ENCODE results near the gene KHDRBS2. TPM values are rescaled to one million over a fixed set of nuclear protein-coding genes. Genes with fewer than 3 reads are reported as not detected.

The KHDRBS2 gene
- total RNA-seq = 0.41 TPM

DNA sequence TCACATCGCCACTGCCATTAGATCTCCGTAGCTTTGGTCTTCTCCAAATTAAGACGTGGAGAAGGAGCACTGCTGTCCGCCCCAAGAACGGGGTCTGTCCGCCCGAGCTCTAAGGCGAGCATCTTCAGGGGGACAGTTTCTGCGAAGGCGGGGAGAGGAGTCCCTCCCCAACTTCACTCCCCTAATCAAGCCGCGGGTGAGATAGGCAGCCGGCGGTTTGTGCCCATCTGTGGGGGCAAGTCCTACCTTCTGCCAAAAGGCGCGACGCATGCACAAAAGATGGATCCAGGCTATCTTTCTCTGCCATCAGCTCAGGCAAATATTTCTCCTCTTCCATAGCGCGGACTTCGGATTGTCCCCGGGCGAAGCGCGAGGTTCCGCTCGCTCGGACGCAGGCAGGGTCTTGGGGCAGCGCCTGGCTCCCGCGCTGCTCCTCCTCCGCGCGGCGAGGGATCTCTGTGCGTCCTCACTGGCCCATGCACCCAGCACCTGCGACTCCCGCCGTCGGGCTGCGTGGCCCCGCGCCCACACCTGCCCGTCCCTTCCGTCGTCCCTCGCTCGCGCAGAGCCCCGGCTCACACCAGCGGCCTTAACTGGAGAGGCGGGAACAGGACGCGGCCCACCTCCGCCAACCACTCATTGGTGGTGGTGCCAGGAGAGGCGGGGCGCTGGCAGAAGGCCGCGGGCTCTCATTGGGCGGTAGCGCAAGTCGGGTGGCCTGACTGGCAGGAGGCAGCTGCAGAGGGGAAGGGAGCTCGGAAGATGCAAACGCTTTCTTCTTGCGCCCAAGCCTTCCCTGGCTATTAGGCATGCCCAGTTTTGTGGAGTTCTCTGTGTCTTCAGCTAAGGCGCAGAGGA is at the start of gene KHDRBS2:
KHDRBS2 (minus strand) TSS at position 614 of the 858 bp plus-strand sequence.
- DNase-seq = peak; percentile 94

DNA sequence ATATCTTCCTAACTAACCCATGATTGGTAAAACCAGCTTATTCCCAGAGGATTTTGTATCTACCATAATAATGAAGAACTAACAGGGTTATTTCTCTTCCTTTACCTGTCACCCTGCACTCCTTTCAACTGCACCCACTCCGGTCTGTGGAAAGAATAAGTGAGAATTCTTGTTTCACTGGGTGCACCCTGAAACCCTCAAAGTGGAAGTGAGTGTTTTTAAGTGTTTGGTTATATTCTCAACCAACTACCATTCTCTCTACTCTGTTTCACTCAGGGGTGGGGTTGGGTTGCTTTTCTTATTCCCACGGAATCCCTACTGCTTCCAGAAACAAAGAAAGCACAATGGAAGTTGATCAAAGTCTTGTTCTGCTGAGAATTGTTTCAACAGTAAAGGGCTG is 42.6 kb upstream of the KHDRBS2 start:
- DNase-seq = no peak

DNA sequence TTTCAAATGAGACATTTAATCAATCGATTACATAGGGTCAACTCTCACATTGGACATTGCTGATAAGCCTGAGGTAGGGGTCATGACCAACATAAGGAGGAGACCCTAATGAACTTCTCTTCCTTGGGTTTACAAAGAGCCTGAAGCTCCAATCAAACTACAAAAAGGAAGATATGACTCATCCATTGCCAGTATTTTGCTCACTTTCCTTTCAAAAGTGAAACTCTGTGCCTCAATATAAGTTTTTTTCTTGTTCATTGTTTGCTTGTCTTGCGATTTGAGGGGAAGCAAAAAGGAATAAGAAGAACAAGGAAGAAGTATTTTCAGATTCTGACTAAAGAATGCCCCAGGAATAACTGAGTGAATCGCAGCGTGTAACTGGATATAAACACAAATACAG is 38.8 kb upstream of the KHDRBS2 start:
- no peak for DNase-seq

DNA sequence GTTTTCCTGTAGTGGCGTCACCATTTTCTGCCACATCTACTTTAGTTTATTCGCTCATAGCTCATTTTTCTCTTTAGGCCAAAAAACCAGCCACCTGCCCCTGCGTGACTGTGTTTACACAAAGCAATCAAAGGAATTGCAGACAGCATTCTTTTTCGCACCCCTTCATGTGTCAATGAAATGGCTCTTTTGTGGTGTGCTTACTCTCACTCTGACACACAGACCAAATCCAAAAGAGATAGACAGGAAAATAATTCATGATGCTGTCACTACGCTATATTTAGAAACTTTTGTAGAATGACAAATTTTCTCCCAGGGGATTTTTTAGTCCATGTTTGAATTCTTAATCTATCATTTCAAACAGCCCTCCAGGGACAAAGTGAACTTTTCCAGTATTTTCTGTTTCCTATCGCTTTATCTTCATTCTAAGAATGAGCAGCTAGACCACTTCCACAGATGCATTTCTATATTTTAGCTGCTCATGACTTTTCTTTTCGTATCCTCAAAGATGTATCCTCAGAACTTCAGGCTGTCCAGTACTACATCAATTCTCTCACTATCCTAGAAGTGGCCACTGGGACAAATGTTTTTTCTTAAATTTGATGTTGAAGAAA is 37.9 kb upstream of the KHDRBS2 start:
- no peak for DNase-seq

DNA sequence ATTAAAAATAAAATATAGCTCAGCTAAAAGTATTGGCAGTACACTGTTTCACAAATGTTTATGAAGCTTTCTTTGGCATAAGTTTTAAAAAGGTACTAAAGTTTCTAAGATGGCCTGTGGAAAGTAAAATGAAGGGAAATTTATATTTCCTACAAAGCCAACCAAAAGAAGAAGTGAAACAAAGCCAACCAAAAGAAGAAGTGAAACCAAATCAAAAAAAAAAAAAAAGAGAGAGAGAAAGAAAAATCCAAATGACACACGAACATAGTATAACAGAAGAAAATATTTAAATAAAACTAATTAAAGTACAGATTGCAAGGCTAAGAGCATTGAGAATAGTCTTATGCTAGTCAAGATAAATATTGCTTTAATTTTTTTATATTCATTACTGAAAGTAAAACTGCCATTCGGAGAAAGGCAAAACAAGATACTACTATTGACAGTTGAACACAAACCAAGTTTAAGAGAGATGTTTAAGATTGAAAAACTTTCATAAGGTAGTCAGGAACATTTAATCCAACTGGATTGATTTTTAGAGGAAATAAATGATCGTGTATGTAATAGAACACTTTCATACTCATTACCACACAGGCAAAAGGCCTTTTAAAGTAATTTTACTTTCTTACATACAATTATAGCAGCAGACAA is 12.8 kb upstream of the KHDRBS2 start:
- no peak for DNase-seq

DNA sequence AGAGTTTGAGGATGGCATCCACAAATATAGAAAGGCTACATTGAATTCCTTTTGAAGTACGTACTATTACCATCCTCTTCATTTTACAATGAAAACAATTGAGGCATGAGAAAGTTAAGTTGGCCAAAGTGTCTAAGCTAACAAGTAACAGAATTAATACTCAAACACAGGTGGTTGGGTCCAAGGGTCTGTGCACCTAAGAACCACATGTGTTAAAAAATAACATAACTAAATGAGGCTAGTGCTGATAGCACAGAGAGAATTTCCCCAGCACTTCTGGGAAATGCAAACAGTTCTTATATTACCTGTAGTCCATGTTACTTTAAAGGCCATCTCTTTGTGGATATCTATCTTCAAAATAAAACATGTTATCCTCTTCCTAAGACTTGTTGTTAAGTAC is 10.5 kb upstream of the KHDRBS2 start:
- no peak for DNase-seq

DNA sequence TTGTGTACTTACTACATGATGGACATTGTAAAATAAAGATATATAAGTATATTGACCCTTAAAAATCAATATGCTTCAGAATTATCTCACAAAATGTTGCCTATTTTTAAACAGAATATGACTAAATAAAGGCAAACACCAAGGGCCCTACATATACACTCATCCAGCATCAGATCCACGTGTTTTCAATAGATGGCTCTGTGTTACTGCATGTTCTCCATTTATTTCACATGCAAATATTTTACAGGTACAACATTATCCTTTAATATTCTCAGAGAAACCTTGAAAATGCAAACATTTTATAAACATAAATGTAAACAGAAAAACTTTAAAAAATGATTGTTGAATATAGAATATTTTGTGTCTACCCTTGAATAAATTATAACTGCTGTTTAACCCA is 2.9 kb upstream of the KHDRBS2 start:
- no peak for DNase-seq

DNA sequence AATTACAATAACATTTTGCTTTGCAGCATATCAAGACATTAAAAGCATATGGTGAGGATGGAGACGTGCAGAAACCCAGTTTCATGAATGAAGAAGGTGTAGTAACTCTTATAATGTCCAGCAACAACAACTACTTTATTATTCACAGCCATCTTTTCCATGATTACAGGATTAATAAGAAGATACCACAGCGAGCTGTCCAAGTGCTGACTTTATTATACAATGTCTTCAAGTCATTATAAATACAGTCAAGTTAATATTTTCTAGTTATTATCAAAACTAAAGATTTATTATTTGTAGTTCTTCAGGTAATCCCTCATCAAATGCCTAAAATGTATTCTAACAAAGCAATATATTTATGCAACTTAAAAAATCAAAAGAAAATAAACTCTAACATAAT is 2.5 kb upstream of the KHDRBS2 start:
- no peak for DNase-seq

DNA sequence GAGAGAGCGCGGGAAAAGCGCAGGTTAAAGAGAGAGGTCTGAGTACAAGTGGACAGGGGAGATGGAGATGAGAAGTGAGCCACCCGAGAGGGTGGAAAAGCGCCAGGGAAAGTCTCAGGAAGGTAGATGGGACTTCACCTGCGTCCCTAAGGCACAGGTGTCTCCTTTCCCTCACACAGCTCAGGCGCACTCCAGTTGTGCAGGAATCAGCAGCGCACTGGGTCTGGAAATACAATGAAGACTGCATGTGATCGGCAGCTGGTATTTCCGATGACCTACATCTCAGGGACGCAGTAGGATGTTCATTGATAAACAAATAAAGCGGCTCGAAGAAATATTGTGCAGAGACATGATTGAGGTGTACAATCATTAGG is 432 bp upstream of the KHDRBS2 start:
- no peak for DNase-seq

DNA sequence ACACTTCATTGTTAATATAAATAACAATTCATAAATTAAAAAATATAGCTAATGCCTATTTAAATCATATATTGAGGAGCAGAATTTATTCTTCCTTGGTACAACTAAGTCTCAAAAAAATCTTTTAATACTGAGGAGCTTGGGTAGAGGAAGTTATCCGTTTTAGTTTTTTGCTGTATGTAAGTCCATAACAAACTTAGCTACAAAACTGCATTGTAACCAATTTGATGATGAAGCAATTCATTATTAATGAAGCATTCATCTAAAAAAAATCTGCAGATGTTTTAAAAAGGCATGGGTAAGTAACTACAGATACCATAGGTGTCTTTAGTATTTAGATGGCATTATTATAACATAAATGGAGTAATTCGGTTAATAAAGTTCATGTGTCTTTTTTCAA is 1.3 kb downstream of the KHDRBS2 start:
- no peak for DNase-seq

DNA sequence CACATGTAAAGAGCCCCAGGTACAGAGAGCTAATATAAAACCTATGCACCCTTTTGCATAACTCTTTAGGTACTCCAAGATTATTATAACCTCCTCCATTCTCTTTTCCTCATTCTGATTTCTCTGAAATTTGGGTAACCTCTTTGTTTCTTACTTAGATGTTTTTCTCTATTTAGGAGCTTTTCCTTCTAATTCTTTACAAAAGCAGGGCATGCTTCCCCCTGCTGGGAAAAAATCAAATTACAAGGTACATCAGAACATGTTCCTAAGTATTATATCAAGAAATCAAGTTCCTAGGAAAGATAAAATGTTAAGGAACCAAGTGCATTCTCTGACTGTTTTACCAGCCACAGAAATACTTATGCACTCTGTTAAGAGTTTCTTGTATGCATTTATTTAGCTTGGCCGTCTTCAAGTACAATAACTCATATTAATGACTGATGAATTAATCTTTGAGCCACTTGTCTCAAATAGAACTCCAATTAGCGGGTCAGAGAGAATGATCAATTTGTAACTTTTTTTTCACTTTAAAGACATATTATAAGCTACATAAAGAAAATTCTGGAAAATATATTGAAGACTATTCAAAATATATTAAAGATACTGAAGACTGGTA is 2.1 kb downstream of the KHDRBS2 start:
- DNase-seq = peak; percentile 79

DNA sequence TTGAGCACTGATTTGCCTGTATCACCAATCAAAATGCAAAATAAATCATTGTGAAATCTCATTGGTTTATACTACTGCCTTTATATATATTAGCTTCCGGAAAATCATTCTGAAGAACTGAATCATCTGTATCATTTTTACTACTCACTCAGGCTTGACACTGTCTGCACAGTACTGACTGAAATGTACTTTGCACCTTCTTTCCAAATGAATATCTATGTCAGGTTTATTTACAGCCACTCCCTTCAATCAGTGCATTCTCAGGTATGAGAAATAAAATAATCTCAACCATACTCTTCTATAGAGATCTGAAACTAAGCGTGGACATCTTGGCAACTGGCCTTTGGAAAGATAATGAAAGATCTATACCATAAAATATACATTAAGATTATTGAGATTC is 2.7 kb downstream of the KHDRBS2 start:
- DNase-seq = no peak

DNA sequence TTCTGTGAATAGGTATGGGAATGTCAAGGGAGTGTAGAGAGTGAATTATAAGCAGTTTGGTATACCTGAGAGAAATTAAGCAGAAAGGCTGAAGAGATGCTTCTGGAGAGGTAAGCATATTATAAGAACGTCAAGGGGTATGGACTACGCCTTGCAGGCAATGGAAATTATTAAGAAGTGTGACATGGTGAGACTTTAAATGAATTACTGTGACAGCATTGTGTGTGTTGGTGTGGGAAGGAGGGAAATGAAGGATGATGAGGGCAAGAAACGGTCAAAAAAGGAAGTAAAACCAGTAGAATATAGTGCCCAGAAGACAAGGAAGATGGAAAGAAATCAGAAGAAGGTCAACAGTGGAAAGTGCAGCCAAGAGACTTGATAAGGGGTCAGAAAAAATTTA is 5.9 kb downstream of the KHDRBS2 start:
- no peak for DNase-seq

DNA sequence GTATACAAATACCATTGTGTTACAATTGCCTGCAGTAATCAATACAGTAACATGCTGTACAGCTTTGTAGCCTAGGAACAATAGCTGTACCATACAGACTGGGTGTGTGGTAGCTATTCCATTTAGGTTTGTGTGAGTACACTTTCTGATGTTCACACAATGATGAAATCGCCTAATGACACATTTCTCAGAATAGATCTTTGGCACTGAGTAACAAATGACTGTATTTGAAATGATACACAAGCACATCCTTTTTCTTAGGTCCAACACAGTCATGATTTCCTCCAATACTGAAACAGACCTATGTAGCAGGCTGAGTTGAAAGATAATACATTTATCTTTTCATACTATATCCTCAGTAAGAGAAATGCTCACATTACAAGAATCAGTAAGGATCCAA is 13.9 kb downstream of the KHDRBS2 start:
- no peak for DNase-seq

DNA sequence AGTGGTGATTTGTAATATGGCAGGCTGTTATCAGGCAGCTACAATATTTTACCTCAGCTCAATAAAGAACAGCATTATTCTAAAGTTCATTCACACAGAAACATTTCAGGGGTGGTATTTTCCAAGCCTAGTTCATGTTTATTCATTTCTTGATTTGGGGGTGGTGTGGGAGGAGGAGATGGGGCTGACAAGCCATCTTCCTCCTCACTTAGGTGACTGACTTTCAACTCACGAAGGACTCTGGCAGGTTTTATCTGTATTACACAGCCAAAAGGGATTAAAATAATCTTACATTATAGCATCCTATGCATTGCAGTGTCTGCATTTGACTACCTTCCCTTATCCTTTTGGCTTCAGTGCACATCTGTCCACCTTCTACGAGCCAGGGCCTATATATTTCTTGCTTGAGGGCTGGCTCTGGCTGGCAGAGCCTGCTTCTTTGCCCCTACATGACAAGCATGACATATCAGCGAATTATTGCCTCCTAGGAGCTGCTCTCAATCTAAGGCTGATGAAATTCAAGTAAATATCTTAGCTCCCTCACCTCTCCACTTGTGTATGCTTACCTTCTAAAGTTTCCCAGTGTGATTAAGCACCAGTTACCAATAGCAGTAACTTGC is 20.0 kb downstream of the KHDRBS2 start:
- no peak for DNase-seq

DNA sequence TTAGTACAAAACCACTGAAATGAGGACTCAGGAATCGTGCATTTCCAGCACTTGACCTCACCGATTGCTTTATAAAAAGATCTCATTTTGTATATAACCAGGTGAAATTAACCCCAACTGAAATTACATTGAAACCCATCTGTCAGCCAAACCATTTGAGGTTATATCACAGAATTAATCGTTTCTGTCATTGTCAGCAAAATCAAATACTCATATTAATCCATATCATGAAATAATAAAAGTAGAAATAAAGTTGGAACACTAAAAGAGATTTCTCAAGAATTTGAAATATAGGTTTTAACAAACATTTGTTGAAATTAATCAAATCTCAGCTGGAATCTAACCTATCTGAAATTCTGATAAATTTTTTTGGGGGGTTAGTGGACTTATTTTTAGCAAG is 23.7 kb downstream of the KHDRBS2 start:
- no peak for DNase-seq

DNA sequence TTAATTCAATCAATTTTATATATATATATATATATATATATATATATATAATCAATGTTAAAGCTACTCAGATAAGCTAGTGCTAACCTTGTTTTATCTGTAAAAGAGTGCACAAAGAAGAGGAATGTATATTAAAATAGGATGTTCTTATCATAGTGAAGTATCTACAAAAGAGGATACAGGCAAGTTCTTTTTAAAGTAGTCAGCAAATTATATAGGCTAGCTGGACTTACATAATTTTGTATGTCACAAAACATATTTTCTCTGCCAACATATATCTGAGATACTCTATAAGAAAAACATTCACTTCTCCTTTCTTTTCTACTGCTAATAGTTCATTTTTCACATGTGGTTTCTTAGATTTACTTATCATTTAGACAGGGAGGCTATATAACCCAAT is 39.9 kb downstream of the KHDRBS2 start:
- no peak for DNase-seq

DNA sequence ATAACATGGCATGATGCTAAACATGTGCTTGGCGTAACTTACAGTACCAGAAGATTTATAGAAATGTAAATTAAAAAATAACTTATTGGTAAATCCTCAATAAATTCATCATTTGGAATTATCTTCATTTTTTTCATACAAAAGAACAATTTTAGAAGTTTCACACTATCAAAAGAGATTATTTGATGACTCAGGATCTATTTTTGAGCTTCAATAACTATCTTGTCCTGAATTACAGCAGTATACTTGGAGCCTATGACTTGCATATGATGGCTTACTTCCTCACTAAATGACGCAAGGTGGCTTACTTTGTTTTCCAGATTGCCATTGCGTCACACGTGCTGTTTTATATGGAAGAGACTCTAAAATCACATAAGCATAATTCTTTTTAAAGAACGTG is 49.2 kb downstream of the KHDRBS2 start:
- DNase-seq = no peak

DNA sequence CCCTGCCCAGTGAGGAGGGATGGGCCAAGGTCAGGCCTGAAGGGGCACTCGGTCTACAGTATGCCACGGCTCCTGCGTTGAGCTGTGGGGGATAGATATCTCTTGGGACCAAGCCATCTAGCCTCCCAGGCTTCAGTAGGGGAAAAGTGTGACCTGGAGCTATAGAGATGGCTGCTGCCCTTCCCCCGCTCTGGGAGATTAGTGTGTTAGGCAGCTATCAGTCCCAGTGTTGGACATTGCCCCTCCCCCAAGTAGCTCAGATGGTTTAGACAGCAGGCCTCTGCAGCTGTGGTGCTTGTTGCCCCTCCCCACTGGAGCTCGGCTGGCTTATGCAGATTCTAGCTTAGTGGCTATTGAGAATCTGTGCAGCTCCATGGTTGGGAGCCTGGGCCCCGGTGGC is 56.8 kb downstream of the KHDRBS2 start:
- DNase-seq = no peak

DNA sequence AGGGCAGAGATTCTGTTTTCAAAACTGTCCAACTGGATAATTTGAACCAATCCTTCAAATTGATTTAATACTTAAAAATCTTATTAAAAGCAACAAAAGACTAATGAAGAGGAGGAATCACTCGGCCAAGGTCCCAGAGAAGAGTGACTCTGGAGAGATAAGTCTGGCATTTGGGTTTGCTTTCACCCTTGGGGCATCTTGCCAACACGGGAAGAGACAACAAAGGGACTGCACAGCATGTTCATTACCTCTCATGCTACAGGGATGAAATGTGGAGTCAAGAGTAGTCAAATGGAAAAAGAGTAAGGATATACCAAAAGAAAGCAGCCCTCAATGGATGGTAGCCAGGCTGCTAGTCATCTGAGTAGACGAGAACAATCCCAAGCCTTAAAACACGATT is 68.2 kb downstream of the KHDRBS2 start:
- no peak for DNase-seq

DNA sequence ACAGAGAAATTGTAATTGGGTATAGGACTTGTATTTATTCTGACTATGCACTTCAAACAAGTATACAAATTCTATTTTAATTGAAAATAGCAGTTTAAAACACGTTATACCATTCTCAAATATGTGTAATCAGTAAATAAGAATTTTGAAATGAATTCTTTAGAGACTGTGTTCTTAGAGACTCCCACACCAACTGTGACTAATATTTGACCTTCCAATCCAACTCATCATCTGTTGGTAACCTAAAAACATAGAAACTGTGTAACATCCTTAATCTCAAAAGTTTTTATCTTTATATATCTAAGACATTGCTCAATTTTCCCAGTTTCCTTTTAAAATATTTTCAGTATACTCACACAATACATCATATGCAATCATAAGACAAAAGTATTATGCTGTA is 83.9 kb downstream of the KHDRBS2 start:
- no peak for DNase-seq

DNA sequence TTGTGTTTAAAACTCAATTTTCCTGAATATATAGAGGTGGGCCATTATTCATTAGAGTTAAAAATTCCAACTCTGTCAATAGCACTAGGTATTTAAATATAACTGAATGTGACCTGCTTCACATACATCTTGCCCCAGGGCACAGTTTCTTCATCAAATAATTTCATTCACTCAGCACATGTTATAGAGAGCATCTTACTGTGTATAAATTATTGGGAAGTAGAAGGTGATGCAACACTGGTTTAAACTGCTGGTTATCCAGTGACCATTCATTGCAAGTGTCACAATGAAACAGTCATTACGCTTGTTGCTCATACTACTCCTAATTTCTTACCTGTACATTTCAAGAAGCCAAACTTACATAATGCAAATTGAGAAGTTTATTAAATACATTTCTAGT is 93.4 kb downstream of the KHDRBS2 start:
- no peak for DNase-seq

DNA sequence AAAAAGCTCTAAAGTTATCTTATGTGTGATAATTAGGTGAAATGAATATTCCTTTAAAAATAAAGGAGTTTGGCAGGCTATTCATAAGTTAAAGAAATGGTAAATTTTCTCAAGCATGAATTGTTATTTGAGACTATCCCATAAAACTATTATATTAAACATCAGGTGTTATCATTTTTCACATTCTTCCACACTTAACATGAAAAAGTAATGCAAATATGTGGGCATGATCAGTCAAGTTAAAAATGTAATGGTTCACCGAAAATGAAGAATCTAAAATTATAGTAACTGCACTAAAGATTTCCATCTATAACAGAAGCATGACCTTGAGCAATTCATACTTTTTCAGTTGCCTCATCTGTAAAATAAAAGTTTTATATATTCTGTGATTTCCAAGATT is 110.8 kb downstream of the KHDRBS2 start:
- no peak for DNase-seq

Measured in tongue (tissue), 2 donors.